Measurements from ENCODE around the gene NANOS2. TPM values are rescaled to one million over a fixed set of nuclear protein-coding genes. Genes with fewer than 3 reads are reported as not detected.

Gene NANOS2
- total and polyA plus RNA-seq, 4 donors: not detected

GRCh38 chr19:45953676-45954075, 39.1 kb upstream of the NANOS2 start:
- 95% methylated on average over 8 of the region's 8 CpGs for WGBS

More at GRCh38 chr19:45953676-45954075, 39.1 kb upstream of the NANOS2 start:
- Histone ChIP-seq H3K36me3 (ENCODE audit: control insufficient read depth in 4 of 4, insufficient read depth in 3 of 4, low read depth in 1 of 4, low read length in 3 of 4) (no peaks in the 10 kb centered on the region), H3K4me1 (ENCODE audit: control insufficient read depth in 4 of 4, insufficient read depth in 4 of 4, low read length in 3 of 4) (peaks cover 0 to 7% (median 3%) of the 10 kb centered on the region in 4 donors), H3K9ac (ENCODE audit: low read depth in 1 of 2, low read length in 2 of 2) (no peak overlapping the region), H3K27me3 (ENCODE audit: control insufficient read depth in 4 of 4, insufficient read depth in 4 of 4, low read length in 3 of 4) (peaks cover 0 to 4% (median 0%) of the 10 kb centered on the region in 4 donors), H3K4me3 (ENCODE audit: low read depth in 1 of 3, low read length in 3 of 3) (no peak overlapping the region), H3K9me3 (ENCODE audit: control insufficient read depth in 4 of 4, low read length in 3 of 4) (peaks cover 0 to 7% (median 3%) of the 10 kb centered on the region in 4 donors), H3K27ac (ENCODE audit: low read depth in 1 of 2, low read length in 2 of 2) (no peak overlapping the region)
- TF ChIP-seq SP1 (IDR thresholded peaks at IDR 0.05) (no peak), NR2F2 (IDR thresholded peaks at IDR 0.05) (no peak), EGR1 (IDR thresholded peaks at IDR 0.05; ENCODE audit: low read depth in 2 of 2) (no peak), JUND (IDR thresholded peaks at IDR 0.05) (no peak), FOXA2 (IDR thresholded peaks at IDR 0.05) (no peak), ATF3 (IDR thresholded peaks at IDR 0.05) (no peak), MAX (IDR thresholded peaks at IDR 0.05) (no peak), GABPA (IDR thresholded peaks at IDR 0.05 in 1 of 2, conservative IDR thresholded peaks at IDR 0.05 in 1 of 2) (no peak), HNF4G (IDR thresholded peaks at IDR 0.05) (no peak), RXRA (IDR thresholded peaks at IDR 0.05) (no peak), RAD21 (IDR thresholded peaks at IDR 0.05) (no peak), TAF1 (conservative IDR thresholded peaks at IDR 0.05) (no peak), FOXA1 (IDR thresholded peaks at IDR 0.05) (no peak), HNF4A (conservative IDR thresholded peaks at IDR 0.05) (no peak), YY1 (IDR thresholded peaks at IDR 0.05) (no peak)
- TF ChIP-seq, protein P1, sequence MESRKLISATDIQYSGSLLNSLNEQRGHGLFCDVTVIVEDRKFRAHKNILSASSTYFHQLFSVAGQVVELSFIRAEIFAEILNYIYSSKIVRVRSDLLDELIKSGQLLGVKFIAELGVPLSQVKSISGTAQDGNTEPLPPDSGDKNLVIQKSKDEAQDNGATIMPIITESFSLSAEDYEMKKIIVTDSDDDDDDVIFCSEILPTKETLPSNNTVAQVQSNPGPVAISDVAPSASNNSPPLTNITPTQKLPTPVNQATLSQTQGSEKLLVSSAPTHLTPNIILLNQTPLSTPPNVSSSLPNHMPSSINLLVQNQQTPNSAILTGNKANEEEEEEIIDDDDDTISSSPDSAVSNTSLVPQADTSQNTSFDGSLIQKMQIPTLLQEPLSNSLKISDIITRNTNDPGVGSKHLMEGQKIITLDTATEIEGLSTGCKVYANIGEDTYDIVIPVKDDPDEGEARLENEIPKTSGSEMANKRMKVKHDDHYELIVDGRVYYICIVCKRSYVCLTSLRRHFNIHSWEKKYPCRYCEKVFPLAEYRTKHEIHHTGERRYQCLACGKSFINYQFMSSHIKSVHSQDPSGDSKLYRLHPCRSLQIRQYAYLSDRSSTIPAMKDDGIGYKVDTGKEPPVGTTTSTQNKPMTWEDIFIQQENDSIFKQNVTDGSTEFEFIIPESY (IDR thresholded peaks at IDR 0.05): no peak
- TF ChIP-seq, protein P2, sequence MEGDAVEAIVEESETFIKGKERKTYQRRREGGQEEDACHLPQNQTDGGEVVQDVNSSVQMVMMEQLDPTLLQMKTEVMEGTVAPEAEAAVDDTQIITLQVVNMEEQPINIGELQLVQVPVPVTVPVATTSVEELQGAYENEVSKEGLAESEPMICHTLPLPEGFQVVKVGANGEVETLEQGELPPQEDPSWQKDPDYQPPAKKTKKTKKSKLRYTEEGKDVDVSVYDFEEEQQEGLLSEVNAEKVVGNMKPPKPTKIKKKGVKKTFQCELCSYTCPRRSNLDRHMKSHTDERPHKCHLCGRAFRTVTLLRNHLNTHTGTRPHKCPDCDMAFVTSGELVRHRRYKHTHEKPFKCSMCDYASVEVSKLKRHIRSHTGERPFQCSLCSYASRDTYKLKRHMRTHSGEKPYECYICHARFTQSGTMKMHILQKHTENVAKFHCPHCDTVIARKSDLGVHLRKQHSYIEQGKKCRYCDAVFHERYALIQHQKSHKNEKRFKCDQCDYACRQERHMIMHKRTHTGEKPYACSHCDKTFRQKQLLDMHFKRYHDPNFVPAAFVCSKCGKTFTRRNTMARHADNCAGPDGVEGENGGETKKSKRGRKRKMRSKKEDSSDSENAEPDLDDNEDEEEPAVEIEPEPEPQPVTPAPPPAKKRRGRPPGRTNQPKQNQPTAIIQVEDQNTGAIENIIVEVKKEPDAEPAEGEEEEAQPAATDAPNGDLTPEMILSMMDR (IDR thresholded peaks at IDR 0.05; ENCODE audit: low read depth, low read length, missing input control): no peak
- TF ChIP-seq, protein P3, sequence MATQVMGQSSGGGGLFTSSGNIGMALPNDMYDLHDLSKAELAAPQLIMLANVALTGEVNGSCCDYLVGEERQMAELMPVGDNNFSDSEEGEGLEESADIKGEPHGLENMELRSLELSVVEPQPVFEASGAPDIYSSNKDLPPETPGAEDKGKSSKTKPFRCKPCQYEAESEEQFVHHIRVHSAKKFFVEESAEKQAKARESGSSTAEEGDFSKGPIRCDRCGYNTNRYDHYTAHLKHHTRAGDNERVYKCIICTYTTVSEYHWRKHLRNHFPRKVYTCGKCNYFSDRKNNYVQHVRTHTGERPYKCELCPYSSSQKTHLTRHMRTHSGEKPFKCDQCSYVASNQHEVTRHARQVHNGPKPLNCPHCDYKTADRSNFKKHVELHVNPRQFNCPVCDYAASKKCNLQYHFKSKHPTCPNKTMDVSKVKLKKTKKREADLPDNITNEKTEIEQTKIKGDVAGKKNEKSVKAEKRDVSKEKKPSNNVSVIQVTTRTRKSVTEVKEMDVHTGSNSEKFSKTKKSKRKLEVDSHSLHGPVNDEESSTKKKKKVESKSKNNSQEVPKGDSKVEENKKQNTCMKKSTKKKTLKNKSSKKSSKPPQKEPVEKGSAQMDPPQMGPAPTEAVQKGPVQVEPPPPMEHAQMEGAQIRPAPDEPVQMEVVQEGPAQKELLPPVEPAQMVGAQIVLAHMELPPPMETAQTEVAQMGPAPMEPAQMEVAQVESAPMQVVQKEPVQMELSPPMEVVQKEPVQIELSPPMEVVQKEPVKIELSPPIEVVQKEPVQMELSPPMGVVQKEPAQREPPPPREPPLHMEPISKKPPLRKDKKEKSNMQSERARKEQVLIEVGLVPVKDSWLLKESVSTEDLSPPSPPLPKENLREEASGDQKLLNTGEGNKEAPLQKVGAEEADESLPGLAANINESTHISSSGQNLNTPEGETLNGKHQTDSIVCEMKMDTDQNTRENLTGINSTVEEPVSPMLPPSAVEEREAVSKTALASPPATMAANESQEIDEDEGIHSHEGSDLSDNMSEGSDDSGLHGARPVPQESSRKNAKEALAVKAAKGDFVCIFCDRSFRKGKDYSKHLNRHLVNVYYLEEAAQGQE (IDR thresholded peaks at IDR 0.05): no peak
- no peak for DNase-seq (ENCODE audit: low spot score)
